GM12865 (cell line): ENCODE results near the gene ZNF675.
"Not testable (repeated sequence)": the region's sequence is repeated elsewhere in the genome, so short reads cannot be mapped to it uniquely, and the experiment has no call there.

Source experiments
- DNase-seq: peaks from one replicate; pipeline ENCODE4 v3.0.0; 2010; ENCODE audit warnings: low read depth
- H3K4me3 ChIP-seq: 2 replicates; pipeline ENCODE4 v1.5.1; 2011; ENCODE audit warnings: mild to moderate bottlenecking, low read depth, low read length, control low read depth
- CTCF ChIP-seq: IDR thresholded peaks from 2 replicates; pipeline ENCODE4 v1.5.1; 2011; ENCODE audit warnings: low read length, control low read depth, low read depth, inconsistent platforms; ENCODE audit not compliant: insufficient read depth; ENCODE audit errors: missing control alignments

The ZNF675 gene

DNA sequence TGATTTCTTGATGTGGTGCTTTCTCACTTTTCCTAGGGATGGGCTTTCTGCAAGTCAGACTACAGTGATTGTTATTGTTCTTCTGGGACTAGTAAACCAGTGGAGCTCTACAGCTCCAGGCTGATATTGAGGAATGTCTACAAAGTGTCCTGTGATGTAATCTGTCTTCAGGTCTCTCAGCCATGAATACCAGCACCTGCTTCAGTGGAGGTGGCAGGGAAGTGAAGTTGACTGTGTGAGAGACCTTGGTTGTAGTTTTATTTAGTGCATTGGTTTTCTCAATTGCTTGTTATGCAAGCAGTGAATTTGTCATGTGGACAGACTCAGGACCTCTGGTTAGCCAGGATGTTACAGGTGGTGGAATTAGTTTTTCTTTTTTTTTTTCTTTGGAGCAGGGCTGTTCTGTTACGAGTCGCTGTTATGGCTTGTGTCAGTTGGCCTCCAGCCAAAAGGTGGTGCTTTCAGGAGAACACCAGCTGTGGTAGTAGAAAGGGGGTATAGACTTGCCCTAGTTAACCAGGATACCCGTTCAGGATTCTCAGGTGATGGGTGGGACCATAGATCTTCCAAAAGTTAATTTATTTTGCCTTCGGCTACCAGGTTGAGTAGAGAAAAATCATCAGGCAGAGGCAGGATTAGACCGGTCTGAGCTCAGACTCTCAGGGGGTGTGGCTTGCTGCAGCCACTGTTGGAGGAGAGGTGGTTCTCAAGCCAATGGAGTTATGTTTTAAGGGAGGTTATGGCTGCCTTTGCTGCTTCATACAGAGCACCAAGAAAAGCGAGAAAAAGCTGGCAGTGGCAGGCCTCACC is 11.9 kb upstream of the ZNF675 start:
- no peak for TF ChIP-seq CTCF
- no peak overlapping the region for H3K4me3 ChIP-seq
- no peak for DNase-seq

DNA sequence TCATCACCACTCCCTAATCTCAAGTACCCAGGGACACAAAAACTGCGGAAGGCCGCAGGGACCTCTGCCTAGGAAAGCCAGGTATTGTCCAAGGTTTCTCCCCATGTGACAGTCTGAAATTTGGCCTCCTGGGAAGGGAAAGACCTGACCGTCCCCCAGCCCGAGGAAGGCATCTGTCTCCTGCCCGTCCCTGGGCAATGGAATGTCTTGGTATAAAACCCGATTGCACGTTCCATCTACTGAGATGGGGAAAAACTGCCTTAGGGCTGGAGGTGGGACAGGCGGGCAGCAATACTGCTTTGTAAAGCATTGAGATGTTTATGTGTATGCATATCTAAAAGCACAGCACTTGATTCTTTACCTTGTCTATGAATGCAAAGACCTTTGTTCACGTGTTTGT is 5.9 kb upstream of the ZNF675 start:
- not testable (repeated sequence) for H3K4me3 ChIP-seq, DNase-seq

DNA sequence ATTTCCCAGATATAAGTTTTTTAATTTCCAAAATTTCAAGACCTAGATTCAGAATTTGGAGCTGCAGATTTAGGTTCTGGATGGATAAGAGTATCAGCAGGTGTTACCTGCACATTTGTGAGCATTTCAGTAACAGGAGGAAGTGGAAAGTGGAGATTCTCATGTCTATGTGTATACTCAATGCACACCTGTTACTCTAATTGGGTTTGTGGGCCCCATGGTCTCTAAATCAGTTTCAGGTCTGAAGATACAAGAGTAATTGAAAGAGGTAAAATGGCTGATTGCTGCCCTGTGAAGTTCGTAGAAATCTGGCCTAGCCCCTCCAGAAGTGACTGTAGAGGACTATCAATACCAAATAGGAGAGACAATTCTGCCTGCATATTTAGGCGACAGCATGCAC is 13.9 kb downstream of the ZNF675 start:
- no peak overlapping the region for H3K4me3 ChIP-seq
- no peak for TF ChIP-seq CTCF
- DNase-seq, result no peak

- not testable (repeated sequence) for H3K4me3 ChIP-seq, DNase-seq
Observed at GRCh38 chr19:23668606-23669005, 18.4 kb downstream of the ZNF675 start.

- TF ChIP-seq CTCF, result no peak
- no peak overlapping the region for H3K4me3 ChIP-seq
- DNase-seq, result no peak
Observed at GRCh38 chr19:23665651-23666410, 21.2 kb downstream of the ZNF675 start.

GRCh38 chr19:23649817-23650216 is 37.2 kb downstream of the ZNF675 start:
- H3K4me3 ChIP-seq, DNase-seq: not testable (repeated sequence)
